MM.1S (cell line): ENCODE measurements around the gene CNOT4.

Source experiments
- CTCF ChIP-seq: fragments of 300-600 bp; sonication (generic); IDR thresholded peaks from 2 replicates; pipeline ENCODE4 v1.5.1; 2016; ENCODE audit warnings: antibody characterized with exemption, low read length, mixed read lengths
- EZH2 ChIP-seq: fragments of 300-600 bp; sonication (generic); optimal IDR thresholded peaks from 2 replicates; pipeline ENCODE3; 2017; ENCODE audit warnings: low read depth, mild to moderate bottlenecking, antibody characterized with exemption, low read length, mixed read lengths
- EZH2phosphoT487 ChIP-seq: fragments of 300-600 bp; sonication (generic); IDR thresholded peaks from 2 replicates; pipeline ENCODE4 v1.6.1; 2018; ENCODE audit warnings: antibody characterized with exemption, low read length

GRCh38 chr7:135386776-135387175 lies 123.1 kb downstream of the CNOT4 start:
- TF ChIP-seq CTCF (no peak), EZH2 (no peak), EZH2phosphoT487 (no peak)
